Measurements from ENCODE around the gene MTHFD1L.

GRCh38 chr6:150939399-150939798 lies 73.9 kb downstream of the MTHFD1L start:
- TF ChIP-seq CTCF (IDR thresholded peaks at IDR 0.05) (no peak), POLR2A (IDR thresholded peaks at IDR 0.05) (no peak)
